NT2/D1 (cell line): ENCODE measurements around the gene AXIN1.

Source experiments
- DNase-seq: peaks from one replicate; pipeline ENCODE4 v3.0.0-alpha.2; 2011; ENCODE audit warnings: low read depth, low spot score
- H3K27me3 ChIP-seq: 2 replicates; pipeline ENCODE4 v1.6.0; 2011; ENCODE audit warnings: mild to moderate bottlenecking; ENCODE audit not compliant: insufficient read length, insufficient read depth
- H3K36me3 ChIP-seq: 2 replicates; pipeline ENCODE4 v1.6.1; 2011; ENCODE audit warnings: mild to moderate bottlenecking, low read length, mixed read lengths; ENCODE audit not compliant: insufficient read depth, insufficient read length
- H3K4me1 ChIP-seq: 2 replicates; pipeline ENCODE4 v1.5.1; 2011; ENCODE audit not compliant: insufficient read depth, insufficient read length
- H3K4me3 ChIP-seq: 2 replicates; pipeline ENCODE4 v1.5.1; 2011; ENCODE audit warnings: low read depth; ENCODE audit not compliant: insufficient read length
- H3K9ac ChIP-seq: 2 replicates; pipeline ENCODE4 v1.6.0; 2011; ENCODE audit warnings: low read depth; ENCODE audit not compliant: insufficient read length
- H3K9me3 ChIP-seq: 2 replicates; pipeline ENCODE4 v1.5.1; 2011; ENCODE audit warnings: mild to moderate bottlenecking, low read length; ENCODE audit not compliant: insufficient read depth
- SUZ12 ChIP-seq: IDR thresholded peaks from 2 replicates; pipeline ENCODE4 v1.6.1; 2011; ENCODE audit not compliant: insufficient read length, insufficient read depth; ENCODE audit errors: extremely low read depth
- YY1 ChIP-seq: IDR thresholded peaks from 2 replicates; pipeline ENCODE4 v1.6.1; 2011; ENCODE audit not compliant: insufficient read length, insufficient read depth
- ZNF274 ChIP-seq: IDR thresholded peaks from 2 replicates; pipeline ENCODE4 v1.6.1; 2011; ENCODE audit warnings: mild to moderate bottlenecking, low read depth, low read length

The AXIN1 gene

GRCh38 chr16:293043-293775 is 59.3 kb downstream of the AXIN1 start:
- H3K4me3 ChIP-seq = no peak overlapping the region
- TF ChIP-seq ZNF274 (no peak), YY1 (no peak)
- no peaks in the 10 kb centered on the region for H3K4me1 ChIP-seq
- no peaks in the 10 kb centered on the region for H3K9me3 ChIP-seq
- no peaks in the 10 kb centered on the region for H3K27me3 ChIP-seq
- H3K36me3 ChIP-seq = peaks cover 82% of the 10 kb centered on the region
- DNase-seq = no peak
- H3K9ac ChIP-seq = no peak overlapping the region

GRCh38 chr16:291539-291938 is 61.0 kb downstream of the AXIN1 start:
- TF ChIP-seq YY1 (no peak), ZNF274 (no peak), SUZ12 (no peak)
- H3K27me3 ChIP-seq = no peaks in the 10 kb centered on the region
- no peaks in the 10 kb centered on the region for H3K4me1 ChIP-seq
- no peak overlapping the region for H3K4me3 ChIP-seq
- no peak overlapping the region for H3K9ac ChIP-seq
- no peak for DNase-seq
- H3K36me3 ChIP-seq = peaks cover 82% of the 10 kb centered on the region
- H3K9me3 ChIP-seq = no peaks in the 10 kb centered on the region

- Histone ChIP-seq H3K4me1 (no peaks in the 10 kb centered on the region), H3K27me3 (no peaks in the 10 kb centered on the region), H3K36me3 (peaks cover 79% of the 10 kb centered on the region), H3K4me3 (no peak overlapping the region), H3K9ac (no peak overlapping the region), H3K9me3 (no peaks in the 10 kb centered on the region)
- DNase-seq = no peak
- TF ChIP-seq YY1 = no peak
- TF ChIP-seq SUZ12 = no peak
- no peak for TF ChIP-seq ZNF274
Observed at GRCh38 chr16:290681-291405, 61.7 kb downstream of the AXIN1 start.

- H3K4me3 ChIP-seq = no peak overlapping the region
- peak overlapping the region; percentile 32 for H3K9ac ChIP-seq
- H3K4me1 ChIP-seq = no peaks in the 10 kb centered on the region
- H3K36me3 ChIP-seq = peaks cover 76% of the 10 kb centered on the region
- TF ChIP-seq SUZ12 (no peak), ZNF274 (no peak), YY1 (no peak)
- DNase-seq = no peak
- no peaks in the 10 kb centered on the region for H3K27me3 ChIP-seq
- H3K9me3 ChIP-seq = no peaks in the 10 kb centered on the region
Observed at GRCh38 chr16:290015-290680, 62.4 kb downstream of the AXIN1 start.

- peaks cover 82% of the 10 kb centered on the region for H3K36me3 ChIP-seq
- TF ChIP-seq ZNF274 (no peak), SUZ12 (no peak), YY1 (no peak)
- H3K27me3 ChIP-seq = no peaks in the 10 kb centered on the region
- no peak overlapping the region for H3K9ac ChIP-seq
- DNase-seq = no peak
- no peaks in the 10 kb centered on the region for H3K4me1 ChIP-seq
- H3K9me3 ChIP-seq = no peaks in the 10 kb centered on the region
- no peak overlapping the region for H3K4me3 ChIP-seq
Observed at GRCh38 chr16:289395-289997, 63.0 kb downstream of the AXIN1 start.

GRCh38 chr16:287981-288920 is 64.3 kb downstream of the AXIN1 start:
- Histone ChIP-seq H3K9me3 (no peaks in the 10 kb centered on the region), H3K9ac (no peak overlapping the region), H3K36me3 (peaks cover 77% of the 10 kb centered on the region), H3K4me3 (no peak overlapping the region), H3K4me1 (no peaks in the 10 kb centered on the region), H3K27me3 (no peaks in the 10 kb centered on the region)
- DNase-seq = no peak
- no peak for TF ChIP-seq YY1
- TF ChIP-seq ZNF274 = no peak
- TF ChIP-seq SUZ12 = no peak
